CMK (cell line): Measurements from ENCODE around the gene DHX16.
"Not testable (repeated sequence)": the region's sequence is repeated elsewhere in the genome, so short reads cannot be mapped to it uniquely, and the experiment has no call there.

ENCODE experiments used
- DNase-seq: peaks from one replicate; pipeline ENCODE4 v3.0.0-alpha.2; 2010; ENCODE audit warnings: low read depth

Gene DHX16

DNA sequence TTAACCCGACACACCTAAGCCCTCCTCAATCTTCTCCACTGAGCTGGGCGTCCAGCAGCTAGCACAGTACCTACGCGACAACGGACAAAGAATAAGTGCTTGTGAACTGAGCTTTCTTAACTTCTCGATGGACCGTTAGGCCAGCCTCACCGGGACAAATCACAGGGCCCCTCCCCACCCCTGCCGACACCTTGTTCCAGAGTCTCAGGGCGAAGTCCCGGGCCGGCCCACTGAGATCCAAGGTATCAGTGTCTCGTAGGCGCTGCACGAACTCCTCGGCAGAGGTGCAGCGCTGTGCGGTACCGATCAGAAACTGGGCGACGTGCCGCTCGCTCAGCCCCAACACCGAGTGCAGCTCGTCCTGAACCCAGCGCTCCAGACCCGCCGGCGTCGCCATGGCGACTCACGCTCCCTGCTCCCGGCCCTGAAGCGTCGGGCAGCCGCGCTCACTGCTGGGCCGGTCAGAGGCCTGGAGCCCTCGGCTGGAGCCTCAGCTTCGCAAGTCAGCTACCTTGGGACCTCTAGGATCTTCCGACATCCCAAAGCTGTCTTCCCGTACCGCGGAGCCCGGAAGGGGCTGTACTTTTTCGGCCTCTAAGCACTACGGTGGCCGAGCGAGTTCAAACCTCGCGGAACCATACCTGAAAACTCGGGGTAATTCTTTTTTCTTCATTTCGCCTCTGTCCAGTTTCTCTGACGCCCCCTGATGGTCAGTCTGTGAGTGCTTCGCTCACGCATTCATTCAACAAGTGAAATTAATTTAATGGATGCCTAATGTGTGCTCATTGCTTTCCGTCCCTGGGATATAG is at the start of gene DHX16:
DHX16 (minus strand) TSS at position 562 of the 809 bp plus-strand sequence; CDS start at position 397, 165 bp downstream.
- peak; percentile 95 for DNase-seq

DNA sequence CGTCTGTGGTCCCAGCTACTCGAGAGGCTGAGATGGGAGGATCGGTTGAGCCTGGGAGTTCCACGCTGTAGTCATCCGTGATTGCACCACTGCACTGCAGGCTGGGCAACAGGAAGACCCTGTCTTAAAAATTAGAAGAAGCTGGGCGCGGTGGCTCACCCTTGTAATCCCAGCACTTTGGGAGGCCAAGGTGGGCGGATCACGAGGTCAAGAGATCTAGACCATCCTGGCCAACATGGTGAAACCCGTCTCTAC is 49.1 kb upstream of the DHX16 start:
- not testable (repeated sequence) for DNase-seq

DNA sequence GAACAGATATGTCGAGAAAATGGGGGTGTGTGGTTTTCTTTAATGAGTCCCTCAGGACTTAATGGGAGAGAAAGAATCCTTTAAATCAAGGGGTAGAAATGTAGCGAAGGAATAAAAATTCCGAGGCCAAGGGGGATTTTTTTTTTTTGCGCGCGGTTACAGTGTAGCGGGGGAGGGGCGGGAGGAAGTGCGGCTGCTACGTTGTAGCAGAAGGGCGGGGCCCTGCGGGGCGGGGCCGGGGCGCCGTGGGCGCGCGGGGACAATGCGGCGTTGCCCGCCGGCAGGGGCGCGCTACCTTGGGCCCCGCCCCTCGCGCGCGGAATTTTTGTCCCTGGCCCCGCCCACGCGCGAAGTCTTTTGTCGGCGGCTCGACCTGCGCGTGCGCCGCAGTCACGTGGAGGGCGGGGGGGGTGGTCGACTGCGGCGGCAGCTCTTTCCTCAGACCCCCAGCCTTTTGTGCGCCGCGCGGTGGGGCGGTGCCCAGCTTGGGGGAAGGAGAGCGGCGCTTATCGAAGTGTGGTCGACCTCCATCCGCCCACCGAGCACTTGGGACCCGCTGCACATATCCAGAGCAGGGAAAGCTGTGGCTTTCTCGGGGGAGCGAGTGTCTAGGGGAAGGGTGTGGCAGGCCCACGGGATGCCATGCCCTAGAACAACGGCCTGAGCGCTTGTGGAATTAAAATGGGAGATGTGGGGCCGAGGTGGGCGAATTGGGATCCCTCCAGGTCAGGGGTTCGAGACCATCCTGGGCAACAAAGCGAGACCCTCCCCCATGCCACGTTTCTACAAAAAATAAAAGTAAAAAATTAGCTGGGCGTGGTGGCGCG is 48.6 kb upstream of the DHX16 start:
- peak; percentile 83 for DNase-seq

DNA sequence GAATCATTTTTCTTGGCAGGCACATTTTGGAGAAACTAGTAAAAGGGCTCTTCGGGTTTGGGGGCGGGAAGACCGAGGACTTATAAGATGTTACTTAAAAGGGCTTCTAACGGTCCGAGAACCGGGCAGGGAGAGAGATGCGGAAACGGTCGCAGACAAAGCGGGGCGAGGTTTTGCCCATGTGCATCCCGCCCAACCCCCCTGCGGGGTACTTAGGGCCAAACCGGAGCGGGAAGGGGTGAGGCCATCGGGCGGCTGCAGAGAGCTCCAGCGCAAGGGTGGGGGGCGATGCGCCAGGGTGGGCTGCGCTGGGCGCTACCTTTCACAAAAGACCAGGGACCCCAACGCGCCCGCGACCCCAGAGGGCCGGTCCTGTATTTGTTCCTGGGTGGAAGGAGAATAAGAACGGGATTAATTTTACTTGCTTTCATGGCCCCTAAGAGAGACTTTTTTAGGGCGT is 48.0 kb upstream of the DHX16 start:
- DNase-seq, result no peak

DNA sequence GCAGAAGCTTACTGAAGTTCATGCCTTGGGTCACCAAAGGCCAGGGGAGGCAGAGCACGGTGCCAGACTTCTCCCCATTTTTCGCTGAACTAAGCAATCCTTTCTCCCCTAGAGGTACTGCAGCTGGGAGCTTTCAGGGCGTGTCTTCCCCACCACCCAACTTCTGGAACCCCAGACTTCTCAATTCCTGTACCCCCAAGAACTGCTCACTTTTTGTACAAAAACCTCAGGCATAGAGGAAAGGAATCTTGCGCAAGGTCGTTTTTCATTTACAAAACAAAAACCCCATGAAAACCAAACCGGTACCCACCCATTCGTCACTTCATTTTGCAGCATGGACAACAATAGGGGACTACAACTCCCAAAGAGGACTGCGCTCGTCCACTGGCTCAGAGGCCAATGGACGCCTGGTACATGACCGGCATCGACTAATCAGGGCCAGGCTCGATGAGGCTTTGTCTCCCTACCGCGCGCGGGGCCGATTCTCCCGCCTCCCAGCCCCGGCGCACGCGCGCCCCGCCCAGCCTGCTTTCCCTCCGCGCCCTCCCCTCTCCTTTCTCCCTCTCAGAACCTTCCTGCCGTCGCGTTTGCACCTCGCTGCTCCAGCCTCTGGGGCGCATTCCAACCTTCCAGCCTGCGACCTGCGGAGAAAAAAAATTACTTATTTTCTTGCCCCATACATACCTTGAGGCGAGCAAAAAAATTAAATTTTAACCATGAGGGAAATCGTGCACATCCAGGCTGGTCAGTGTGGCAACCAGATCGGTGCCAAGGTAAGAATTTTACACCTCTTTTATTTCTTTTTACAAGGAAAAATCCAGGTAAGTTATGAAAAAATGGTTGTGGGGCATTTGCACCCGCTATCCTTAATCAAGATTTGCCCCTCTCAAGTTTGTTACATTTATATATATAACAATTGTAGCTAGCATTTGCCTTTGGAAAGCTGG is 47.3 kb upstream of the DHX16 start, which contains the start of gene TUBB:
TUBB (plus strand) TSS at position 562 of the 947 bp plus-strand sequence; CDS start at position 717, 155 bp downstream.
- DNase-seq, result peak; percentile 94

DNA sequence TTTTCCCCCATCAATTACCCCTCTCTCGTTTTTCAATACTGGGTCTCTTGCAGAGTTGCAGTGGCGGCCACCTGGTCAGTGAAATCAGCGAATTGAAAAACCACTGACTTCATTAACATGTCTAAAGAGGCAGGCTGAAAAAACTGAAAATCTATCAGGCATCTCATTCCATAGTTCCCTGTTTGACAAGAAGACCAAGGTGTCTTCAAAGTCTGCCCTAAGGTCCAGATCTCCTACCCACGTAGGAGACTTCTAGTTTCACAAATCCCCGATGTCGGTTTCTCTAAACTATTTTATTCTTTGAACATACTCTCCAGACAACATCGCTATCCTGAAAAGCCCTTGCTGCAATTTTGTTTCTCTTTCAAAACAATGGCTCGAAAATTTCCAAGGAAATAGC is 46.5 kb upstream of the DHX16 start:
- DNase-seq, result no peak

DNA sequence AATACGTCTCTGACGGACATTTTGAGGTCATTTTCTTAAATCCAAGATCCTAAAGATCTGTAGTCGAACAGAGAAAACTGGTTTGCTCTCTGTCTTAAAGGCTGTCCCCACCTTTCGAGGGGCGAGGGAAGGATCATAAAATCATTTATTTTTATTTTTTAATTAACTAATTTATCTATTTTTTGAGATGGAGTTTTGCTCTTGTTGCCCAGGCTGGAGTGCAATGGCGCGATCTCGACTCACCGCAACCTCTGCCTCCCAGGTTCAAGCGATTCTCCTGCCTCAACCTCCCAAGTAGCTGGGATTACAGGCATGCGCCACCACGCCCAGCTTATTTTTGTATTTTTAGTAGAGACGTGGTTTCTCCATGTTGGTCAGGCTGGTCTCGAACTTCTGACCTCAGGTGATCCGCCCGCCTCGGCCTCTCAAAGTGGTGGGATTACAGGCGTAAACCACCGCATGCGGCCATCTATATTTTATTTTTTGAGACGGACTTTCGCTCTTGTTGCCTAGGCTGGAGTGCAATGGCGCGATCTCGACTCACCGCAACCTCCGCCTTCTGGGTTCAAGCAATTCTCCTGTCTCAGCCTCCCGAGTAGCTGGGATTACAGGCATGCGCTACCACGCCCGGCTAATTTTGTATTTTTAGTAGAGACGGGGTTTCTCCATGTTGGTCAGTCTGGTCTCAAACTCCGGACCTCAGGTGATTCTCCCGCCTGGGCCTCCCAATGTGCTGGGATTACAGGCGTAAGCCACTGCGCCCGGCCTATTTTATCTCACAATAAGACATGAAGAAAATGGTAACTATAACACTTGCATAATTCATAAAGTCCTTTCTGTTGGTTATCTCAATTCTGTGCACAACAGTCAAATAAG is 45.3 kb upstream of the DHX16 start:
- not testable (repeated sequence) for DNase-seq

DNA sequence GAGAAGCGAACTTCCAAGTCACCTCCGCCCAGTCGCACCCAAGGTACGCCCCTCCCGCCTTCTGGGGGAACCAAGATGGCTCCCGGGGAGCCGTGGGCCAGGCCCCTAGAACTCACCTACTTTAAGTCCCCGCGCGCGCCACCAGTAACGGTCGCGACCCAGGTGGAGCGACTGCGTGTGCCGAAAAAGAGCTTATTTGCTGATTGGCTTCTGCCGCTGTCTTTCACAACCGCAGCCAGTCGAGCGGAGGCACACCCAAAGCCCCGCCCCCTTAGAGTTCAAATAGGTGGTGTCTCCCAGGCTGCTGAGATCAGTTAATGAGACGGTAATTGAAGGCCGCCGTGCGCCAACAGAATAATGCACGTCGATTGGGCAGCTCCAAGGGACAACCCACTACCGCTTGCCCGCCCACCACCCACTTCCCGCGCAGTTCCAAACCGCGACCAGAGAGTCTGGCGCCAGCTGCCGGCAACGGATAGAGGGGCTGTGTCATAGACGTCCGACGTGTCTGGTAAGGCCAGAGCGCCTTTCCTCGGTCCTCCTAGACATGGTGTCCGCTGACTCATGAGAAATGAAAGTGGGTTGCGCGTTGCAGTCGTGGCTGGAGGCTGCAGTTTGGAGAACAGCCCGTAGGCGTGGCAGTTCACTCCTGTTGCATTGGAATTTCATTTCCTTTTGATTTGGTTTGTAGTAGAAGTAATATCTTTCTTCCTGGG is 44.5 kb upstream of the DHX16 start, which contains the start of gene MDC1:
MDC1 (minus strand) TSS at position 153 of the 716 bp plus-strand sequence. CDS start 2,106 bp downstream, outside the sequence.
- peak; percentile 99 for DNase-seq

DNA sequence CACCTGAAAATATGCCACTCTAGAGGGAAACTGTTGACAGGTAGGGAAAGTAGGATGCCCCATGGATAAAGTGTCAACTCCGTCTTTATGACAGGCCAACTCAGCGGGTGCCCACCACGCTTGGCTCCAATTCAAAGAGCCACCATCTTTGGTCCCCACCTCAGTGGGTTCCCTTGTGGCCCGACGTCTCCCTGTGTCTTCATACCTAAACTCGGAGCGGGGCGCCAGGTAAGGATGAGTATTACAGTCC is 44.0 kb upstream of the DHX16 start:
- DNase-seq, result no peak

DNA sequence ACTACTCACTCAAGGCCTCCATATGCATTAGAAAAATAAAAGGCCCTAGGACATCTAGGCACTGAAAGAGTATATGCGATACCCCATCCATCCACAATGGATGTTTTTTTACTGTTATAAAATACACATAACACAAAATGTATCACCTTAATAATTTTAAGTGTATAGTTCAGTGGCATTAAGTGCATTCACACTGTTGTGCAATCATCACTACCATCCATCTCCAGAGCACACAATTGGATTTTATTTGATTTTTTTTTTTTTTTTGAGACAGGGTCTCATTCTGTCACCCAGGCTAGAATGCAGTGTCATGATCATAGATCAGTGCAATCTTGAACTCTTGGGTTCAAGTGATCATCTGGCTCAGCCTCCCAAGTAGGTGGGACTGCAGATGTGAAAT is 41.5 kb upstream of the DHX16 start:
- DNase-seq, result no peak

DNA sequence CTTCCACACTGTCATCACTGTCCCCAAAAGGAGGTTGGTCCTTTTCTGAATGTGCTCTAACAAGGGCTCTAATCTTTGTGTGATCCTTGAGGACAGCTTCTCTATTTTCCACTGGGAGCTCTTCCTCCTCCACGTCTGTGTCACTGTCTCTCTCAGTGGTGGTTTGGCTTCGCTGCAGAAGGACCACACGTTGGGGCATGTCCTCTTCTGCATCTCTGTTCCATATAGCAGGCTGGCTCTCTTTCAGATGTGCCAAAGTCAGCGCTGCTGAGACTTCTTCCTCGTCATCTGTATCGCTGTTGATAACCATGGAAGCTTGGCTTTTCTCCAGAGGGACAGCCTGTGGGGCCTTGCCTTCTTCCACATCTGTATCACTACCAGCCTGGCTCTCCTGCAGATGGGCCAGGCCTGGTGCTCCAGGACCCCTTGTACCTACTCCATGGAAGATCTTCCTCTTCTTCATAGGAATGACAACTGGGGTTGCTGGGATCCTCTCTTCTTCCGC is 39.7 kb upstream of the DHX16 start:
- no peak for DNase-seq

DNA sequence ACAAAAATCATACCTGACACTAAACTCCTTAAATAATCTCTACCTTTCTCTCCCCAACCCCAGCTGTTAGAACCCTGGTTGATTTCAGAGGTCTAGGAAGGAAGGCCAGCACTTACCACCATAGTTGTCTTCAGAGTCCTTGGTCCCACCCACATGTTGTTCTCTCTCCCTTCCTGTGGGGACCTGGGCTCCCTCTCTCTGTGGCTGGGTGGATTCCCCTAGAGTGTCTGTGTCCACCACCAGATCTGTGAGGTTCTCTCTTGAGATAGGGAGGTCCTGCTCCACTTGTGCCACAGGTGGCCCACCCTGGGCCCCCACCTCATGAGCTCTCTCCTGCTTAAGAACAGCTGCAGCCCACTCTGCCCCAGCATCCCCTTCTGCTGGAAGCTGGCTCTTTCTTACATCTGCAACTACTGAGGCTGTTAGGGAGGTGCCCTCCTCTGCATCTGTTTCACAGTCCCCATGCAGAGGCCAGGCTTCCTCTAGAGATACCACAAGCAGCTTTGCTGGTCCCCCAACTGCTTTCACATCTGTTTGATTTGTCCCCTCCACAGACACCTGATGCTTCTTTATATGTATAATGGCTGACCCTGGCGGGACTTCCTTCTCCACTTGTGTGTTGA is 39.1 kb upstream of the DHX16 start:
- no peak for DNase-seq

DNA sequence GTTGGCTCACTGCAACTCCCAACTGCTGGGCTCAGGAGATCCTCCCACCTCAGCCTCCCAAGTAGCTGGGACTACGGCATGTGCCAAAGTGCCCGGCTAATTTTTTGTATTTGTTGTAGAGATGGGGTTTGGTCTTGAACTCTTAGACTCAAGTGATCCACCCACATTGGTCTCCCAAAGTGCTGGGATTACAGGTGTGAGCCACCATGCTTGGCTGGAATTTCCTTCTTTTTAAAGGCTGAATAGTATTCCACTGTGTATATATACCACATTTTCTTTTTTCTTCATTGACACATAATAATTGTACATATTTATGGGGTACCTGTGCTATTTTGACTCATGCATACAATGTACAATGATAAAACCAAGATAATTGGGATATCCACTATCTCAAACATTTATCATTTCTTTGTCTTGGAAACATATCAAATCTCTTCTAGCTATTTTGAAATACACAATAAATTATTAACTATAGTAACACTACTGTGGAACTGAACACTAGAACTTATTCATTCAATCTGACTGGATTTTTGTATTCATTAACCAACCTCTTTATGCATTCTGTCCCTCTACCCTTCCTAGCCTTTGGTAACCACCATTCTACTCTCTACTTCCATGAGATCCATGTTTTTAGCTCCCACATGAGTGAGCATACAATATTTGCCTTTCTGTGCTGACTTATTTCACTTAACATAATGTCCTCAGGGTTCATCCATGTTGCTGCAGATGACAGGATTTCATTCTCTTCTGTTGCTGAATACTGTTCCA is 36.5 kb upstream of the DHX16 start:
- DNase-seq, result no peak

DNA sequence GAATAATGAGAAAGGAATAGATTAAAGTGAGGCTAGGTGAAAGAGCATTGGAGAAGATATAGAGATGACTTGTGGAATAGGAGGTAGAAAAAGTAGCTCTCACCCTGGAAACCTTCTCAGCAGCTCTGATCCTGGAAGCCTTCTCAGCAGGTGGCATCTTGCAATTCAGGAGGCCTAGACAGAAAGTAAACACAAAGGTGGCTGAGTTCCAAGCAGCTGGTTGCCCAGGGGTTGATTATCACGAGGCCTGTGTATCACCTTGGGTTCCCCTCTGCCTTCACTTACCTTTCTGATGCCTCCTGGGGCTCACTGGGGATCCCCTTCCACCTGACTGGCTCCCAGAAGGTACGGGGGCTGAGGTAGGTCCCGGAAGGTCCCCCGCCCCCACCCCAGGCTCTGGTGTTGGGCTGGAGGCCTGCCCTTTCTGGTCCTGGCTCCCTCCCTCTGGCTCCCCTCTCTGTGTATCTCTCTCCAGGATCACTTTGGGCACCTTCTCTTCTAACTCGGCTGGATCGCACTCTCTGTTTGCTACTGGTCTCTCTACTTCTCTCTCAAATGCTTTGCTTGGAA is 34.6 kb upstream of the DHX16 start:
- no peak for DNase-seq

DNA sequence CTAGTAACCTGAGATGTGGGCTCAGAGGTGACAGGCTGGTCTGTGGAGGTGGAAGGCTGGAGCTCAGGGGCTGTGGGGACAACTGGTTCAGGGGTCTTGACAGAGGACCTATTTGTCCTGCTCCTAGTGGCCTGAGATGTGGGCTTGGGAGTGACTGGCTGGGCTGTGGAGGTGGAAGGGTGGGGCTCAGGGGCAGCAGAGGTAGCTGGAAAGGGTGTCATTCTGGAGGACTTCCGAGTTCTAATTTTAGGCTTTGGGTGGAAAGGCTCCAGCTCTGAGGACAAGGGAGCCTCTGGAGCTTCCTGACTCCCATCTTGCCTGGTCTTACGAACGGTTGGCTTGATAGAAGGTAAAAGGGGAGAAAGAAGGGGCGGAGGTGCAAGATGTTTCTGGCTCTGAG is 32.8 kb upstream of the DHX16 start:
- DNase-seq, result no peak

DNA sequence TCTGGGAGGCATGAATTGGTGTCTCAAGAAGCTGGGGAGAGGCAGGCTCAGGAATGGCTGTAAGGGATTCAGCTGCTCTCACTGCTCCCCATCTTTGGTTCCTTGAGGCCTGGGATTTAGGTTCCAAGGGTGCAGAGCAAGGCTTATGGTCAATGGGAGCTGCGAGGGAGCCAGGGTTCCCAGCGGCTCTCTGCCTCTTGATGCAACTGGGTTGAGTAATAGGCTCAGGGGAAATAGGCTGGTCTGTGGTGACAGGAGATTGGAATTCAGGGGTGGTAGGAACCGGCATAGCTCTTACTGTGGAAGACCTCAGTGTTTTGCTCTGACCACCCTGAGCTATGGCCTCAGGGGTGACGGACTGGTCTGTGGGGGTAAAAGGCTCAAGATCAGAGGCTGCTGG is 31.0 kb upstream of the DHX16 start:
- DNase-seq, result no peak

DNA sequence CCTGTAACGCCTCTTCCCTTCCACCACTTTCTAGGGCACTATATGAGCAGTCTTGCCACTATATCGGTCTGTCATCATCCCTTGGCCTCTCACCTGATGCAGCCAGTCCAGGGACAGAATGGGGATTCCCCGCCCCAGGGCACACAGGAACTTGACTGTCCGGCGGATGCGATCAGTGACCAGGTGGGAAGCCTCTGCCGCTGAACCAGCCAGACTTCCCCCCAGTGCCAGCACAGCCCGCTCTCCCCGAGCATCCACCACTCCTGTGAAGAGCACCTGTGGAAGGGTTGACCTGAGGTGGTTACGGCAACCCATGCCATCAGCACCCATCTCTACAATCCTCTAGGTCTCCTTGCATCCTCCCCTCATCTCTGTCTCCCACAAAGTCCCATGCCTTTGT is 30.2 kb upstream of the DHX16 start:
- DNase-seq, result no peak

DNA sequence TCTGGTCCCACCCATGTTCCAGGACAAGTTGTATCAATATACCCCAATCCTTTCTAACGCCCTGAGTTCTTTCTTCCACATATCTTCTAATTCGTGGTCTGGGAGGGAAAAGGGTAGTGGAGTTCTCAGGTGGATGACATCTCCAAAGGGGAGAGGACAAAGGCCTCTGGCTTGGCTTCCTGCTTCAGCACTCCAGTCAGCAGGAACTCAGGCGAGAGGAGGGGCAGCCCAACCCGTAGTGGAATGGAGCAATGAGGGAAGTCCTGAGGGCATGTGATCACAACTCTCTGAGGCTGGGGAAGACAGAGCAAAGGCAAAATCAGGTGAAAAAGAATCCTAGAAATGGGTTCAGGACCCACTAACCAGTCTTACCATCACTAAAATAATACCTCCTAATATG is 27.5 kb upstream of the DHX16 start:
- DNase-seq, result no peak

DNA sequence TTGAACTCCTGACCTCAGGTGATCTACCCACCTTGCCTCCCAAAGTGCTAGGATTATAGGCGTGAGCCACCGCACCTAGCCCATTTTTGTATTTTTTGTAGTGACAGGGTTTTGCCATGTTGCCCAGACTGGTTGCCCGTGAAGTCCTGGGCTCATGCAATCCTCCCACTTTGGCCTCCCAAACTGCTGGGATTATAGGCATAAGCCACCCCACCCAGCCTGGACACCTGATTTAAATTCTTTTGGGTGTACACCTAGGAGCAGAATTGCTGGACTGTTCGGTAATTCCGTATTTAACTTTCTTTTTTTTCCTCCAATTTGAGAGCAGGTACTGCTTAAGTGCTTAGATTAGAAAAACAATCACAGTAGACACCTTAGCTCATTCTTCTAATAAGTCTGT is 23.6 kb upstream of the DHX16 start:
- no peak for DNase-seq
